GM12873 (cell line): Measurements from ENCODE around the gene GLTPD2.

Experiments used
- CTCF ChIP-seq: IDR thresholded peaks from 2 replicates; pipeline ENCODE4 v1.5.1; 2012; ENCODE audit warnings: low read depth, mild to moderate bottlenecking, moderate library complexity, low read length, control low read depth; ENCODE audit not compliant: insufficient read depth; ENCODE audit errors: missing control alignments

The GLTPD2 gene

GRCh38 chr17:4788807-4789700, at the start of gene GLTPD2:
Gene GLTPD2 (plus strand): TSS chr17:4788964. CDS start chr17:4789012, 48 bp downstream.
- TF ChIP-seq CTCF = no peak

- no peak for TF ChIP-seq CTCF
Observed at GRCh38 chr17:4739122-4740024, 49.4 kb upstream of the GLTPD2 start, which contains the start of the genes CXCL16 and ZMYND15. Gene CXCL16 (minus strand): TSS chr17:4739928. CDS start chr17:4739339, 589 bp downstream. Gene ZMYND15 (plus strand): TSS chr17:4739833. CDS start chr17:4740549, 716 bp downstream.

GRCh38 chr17:4740025-4740351, 48.8 kb upstream of the GLTPD2 start:
- TF ChIP-seq CTCF = no peak

GRCh38 chr17:4740584-4740983, 48.2 kb upstream of the GLTPD2 start:
- TF ChIP-seq CTCF = no peak

- no peak for TF ChIP-seq CTCF
Observed at GRCh38 chr17:4741544-4741943, 47.2 kb upstream of the GLTPD2 start.

- no peak for TF ChIP-seq CTCF
Observed at GRCh38 chr17:4742133-4742532, 46.6 kb upstream of the GLTPD2 start.

- no peak for TF ChIP-seq CTCF
Observed at GRCh38 chr17:4742629-4743028, 46.1 kb upstream of the GLTPD2 start.
